LNCaP clone FGC (cell line): ENCODE results near the gene CNPY1.
"Not testable (repeated sequence)": the region's sequence is repeated elsewhere in the genome, so short reads cannot be mapped to it uniquely, and the experiment has no call there.

ENCODE experiments used
- DNase-seq: peaks from one replicate; pipeline ENCODE4 v3.0.0-alpha.2; 2011; ENCODE audit warnings: low read depth
- H3K4me3 ChIP-seq: 2 replicates; pipeline ENCODE4 v1.5.1; 2011; ENCODE audit warnings: mild to moderate bottlenecking, low read depth, low read length, control low read depth
- TF ChIP-seq, protein P1 (sequence below): IDR thresholded peaks from 2 replicates; pipeline ENCODE4 v1.5.1; 2012; ENCODE audit warnings: mild to moderate bottlenecking; ENCODE audit not compliant: control insufficient read depth, insufficient read depth; ENCODE audit errors: extremely low read depth

Gene CNPY1

GRCh38 chr7:155567646-155568332 is 21.4 kb upstream of the CNPY1 start:
- no peak overlapping the region for H3K4me3 ChIP-seq
- TF ChIP-seq, protein P1, sequence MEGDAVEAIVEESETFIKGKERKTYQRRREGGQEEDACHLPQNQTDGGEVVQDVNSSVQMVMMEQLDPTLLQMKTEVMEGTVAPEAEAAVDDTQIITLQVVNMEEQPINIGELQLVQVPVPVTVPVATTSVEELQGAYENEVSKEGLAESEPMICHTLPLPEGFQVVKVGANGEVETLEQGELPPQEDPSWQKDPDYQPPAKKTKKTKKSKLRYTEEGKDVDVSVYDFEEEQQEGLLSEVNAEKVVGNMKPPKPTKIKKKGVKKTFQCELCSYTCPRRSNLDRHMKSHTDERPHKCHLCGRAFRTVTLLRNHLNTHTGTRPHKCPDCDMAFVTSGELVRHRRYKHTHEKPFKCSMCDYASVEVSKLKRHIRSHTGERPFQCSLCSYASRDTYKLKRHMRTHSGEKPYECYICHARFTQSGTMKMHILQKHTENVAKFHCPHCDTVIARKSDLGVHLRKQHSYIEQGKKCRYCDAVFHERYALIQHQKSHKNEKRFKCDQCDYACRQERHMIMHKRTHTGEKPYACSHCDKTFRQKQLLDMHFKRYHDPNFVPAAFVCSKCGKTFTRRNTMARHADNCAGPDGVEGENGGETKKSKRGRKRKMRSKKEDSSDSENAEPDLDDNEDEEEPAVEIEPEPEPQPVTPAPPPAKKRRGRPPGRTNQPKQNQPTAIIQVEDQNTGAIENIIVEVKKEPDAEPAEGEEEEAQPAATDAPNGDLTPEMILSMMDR = no peak
- DNase-seq = no peak

- DNase-seq = no peak
- H3K4me3 ChIP-seq = no peak overlapping the region
- TF ChIP-seq, protein P1 = no peak
Measured at GRCh38 chr7:155566011-155566836, 19.9 kb upstream of the CNPY1 start.

DNA sequence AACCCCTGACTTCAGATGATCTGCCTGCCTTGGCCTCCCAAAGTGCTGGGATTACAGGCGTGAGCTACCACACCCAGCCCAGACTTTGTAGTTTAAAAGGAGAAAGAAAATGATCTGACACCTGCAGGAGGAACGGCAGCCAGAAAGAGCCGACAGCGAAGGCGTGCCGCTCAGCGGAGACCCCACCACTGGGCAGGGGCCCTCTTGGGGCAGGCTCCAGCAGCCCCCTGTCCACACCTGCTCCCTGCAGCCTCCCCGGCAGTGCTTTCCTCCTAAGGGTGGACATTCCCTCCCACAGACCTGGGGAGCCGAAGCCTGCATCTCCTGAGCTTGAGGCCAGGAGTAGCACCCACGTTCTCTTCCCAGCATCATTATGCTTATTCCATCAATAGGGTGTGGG is 19.2 kb upstream of the CNPY1 start:
- H3K4me3 ChIP-seq = no peak overlapping the region
- TF ChIP-seq, protein P1 = no peak
- DNase-seq = no peak

GRCh38 chr7:155562976-155563375 is 16.6 kb upstream of the CNPY1 start:
- DNase-seq, H3K4me3 ChIP-seq: not testable (repeated sequence)

- TF ChIP-seq, protein P1 = no peak
- H3K4me3 ChIP-seq = no peak overlapping the region
- no peak for DNase-seq
Measured at GRCh38 chr7:155562106-155562505, 15.7 kb upstream of the CNPY1 start.

DNA sequence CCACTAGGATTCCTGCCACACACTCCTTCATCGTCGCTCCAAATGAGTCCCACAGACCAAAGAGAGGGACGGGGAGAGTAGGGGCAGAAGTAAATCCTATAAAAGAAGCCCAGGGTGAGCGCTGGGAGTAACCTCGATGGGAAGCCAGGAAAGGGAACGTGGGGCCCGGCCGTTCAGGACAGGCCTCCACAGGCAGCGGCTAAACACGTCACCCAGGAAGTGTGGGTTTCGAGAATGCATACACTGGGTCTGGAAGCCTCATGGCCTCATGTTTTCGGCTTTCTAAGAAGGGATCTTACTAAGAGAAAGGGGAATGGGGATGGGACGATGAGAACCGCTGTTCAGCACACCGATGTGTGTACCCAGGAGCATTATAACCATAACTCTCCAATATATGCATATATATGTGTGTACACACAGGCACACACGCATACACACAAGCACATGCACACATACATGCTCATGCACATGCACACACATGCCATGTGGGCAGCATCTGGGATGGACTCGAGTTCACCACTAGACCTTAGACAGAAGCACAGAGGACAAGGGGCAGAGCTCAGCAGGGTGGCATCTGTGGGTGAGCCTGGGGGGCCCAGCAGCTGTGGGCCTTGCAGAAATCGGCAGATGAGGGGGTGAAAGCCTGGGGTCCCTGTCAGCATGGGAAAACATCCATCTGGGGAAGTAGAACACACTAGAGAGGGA is 14.8 kb upstream of the CNPY1 start:
- TF ChIP-seq, protein P1 = no peak
- no peak for DNase-seq
- H3K4me3 ChIP-seq = no peak overlapping the region
